Testis (tissue), 2 donors: Measurements from ENCODE around the gene ZNF367.

Source experiments
- CTCF ChIP-seq, 3 experiments: fragments of 450-650 bp in 2 of 3; fragments of 200-600 bp in 1 of 3; sonication (generic) in 1 of 3; IDR thresholded peaks; one replicate each; pipeline ENCODE4 v1.5.1; 2016 to 2019; ENCODE audit warnings: antibody characterized with exemption in 3 of 3, mild to moderate bottlenecking in 2 of 3, moderate library complexity in 1 of 3
- POLR2A ChIP-seq: fragments of 450-650 bp; IDR thresholded peaks from one replicate; pipeline ENCODE4 v1.6.1; 2017; ENCODE audit warnings: antibody characterized with exemption, mild to moderate bottlenecking, moderate library complexity

GRCh38 chr9:96348261-96348660, 69.9 kb downstream of the ZNF367 start:
- no peak for TF ChIP-seq CTCF (IDR thresholded peaks at IDR 0.05)
- TF ChIP-seq POLR2A: no peak
